OCI-LY1 (cell line): ENCODE results near the gene VCAN.

Experiments
- EZH2 ChIP-seq: fragments of 200-600 bp; sonication (generic), shearing (Covaris generic); IDR thresholded peaks from 2 replicates; pipeline ENCODE4 v1.8.0; 2017; ENCODE audit warnings: borderline replicate concordance, mixed run types, mild to moderate bottlenecking, antibody characterized with exemption, low read length, moderate library complexity, mixed read lengths
- TF ChIP-seq, protein P1 (sequence below): fragments of 200-600 bp; sonication (generic), shearing (Covaris generic); IDR thresholded peaks from 2 replicates; pipeline ENCODE4 v1.5.1; 2017; ENCODE audit warnings: mild to moderate bottlenecking, antibody characterized with exemption, low read length, moderate library complexity, mixed read lengths

DNA sequence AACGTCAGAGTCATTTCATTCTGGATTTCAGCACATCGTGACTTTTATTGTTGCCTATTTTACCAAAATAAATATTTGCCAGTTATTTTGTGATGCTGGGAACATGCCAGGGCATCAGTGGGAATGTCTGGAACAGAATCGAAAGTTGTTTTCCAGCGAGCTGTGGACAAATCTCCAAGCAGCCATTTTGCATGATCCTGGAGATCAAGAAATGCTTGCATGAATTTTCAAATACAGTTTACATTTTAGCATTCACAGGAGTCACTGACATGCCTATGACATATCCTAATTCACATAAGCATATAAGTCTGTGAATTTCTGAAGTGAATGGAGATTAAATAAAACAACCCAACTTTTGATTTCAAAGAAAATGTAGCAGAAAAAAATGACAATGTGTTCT is 119.4 kb downstream of the VCAN start:
- TF ChIP-seq, protein P1, sequence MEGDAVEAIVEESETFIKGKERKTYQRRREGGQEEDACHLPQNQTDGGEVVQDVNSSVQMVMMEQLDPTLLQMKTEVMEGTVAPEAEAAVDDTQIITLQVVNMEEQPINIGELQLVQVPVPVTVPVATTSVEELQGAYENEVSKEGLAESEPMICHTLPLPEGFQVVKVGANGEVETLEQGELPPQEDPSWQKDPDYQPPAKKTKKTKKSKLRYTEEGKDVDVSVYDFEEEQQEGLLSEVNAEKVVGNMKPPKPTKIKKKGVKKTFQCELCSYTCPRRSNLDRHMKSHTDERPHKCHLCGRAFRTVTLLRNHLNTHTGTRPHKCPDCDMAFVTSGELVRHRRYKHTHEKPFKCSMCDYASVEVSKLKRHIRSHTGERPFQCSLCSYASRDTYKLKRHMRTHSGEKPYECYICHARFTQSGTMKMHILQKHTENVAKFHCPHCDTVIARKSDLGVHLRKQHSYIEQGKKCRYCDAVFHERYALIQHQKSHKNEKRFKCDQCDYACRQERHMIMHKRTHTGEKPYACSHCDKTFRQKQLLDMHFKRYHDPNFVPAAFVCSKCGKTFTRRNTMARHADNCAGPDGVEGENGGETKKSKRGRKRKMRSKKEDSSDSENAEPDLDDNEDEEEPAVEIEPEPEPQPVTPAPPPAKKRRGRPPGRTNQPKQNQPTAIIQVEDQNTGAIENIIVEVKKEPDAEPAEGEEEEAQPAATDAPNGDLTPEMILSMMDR = no peak
- TF ChIP-seq EZH2 = no peak
